Testis (tissue), 3 donors: Measurements from ENCODE around the gene BLACAT1. TPM values are rescaled to one million over a fixed set of nuclear protein-coding genes. Genes with fewer than 3 reads are reported as not detected.
A peak's percentile ranks its signal among the peaks of the same experiment; 100 is the strongest.

ENCODE experiments used
- DNase-seq: peaks from one replicate; pipeline ENCODE4 v3.0.0-alpha.2; 2019
- H3K27ac ChIP-seq, 2 donors: fragments of 200-600 bp; sonication (generic); one replicate each; pipeline ENCODE4 v1.5.1; 2019
- H3K27me3 ChIP-seq: fragments of 200-600 bp; sonication (generic); one replicate; pipeline ENCODE4 v1.5.1; 2019
- H3K36me3 ChIP-seq: fragments of 200-600 bp; sonication (generic); one replicate; pipeline ENCODE4 v1.5.1; 2017; ENCODE audit warnings: low read depth; ENCODE audit errors: missing control alignments
- H3K4me1 ChIP-seq: fragments of 200-600 bp; sonication (generic); one replicate; pipeline ENCODE4 v1.5.1; 2019
- H3K4me3 ChIP-seq, 2 donors: fragments of 200-600 bp; sonication (generic); one replicate each; pipeline ENCODE4 v1.5.1; 2017 to 2019
- H3K9me3 ChIP-seq: fragments of 200-600 bp; sonication (generic); one replicate; pipeline ENCODE4 v1.5.1; 2017
- POLR2A ChIP-seq: fragments of 450-650 bp; IDR thresholded peaks from one replicate; pipeline ENCODE4 v1.6.1; 2017; ENCODE audit warnings: antibody characterized with exemption, mild to moderate bottlenecking, moderate library complexity
- WGBS, 2 donors: methylation state at CpG; one replicate each; pipeline ENCODE4 v1.1.5; 2018; 5-methylcytosine and 5-hydroxymethylcytosine counted together
- intact Hi-C: fragments of 100-400 bp; cut with DNase I; formaldehyde crosslinking; loops from one replicate; pipeline ENCODE4 v1.15.1; 2023; ENCODE audit warnings: low total_unique reads
- polyA plus RNA-seq: library from polyadenylated mRNA; stranded (reverse); fragments of 350-450 nt; fragmentation: Illumina TruSeq; extraction: RNeasy Lipid Tissue Mini Kit (QIAGEN cat#74804); gene quantifications from one replicate; pipeline ENCODE4 v1.2.3, GENCODE V29; 2014; ENCODE audit warnings: low read depth, low replicate concordance; ENCODE audit not compliant: insufficient read depth
- total RNA-seq, 2 donors: library from RNA; depleted of rRNA; stranded (reverse); fragments of >200 nt; gene quantifications; one replicate each; pipeline ENCODE4 v1.2.3, GENCODE V29; 2016
- TF ChIP-seq, protein P1 (sequence below), 3 experiments: fragments of 450-650 bp in 2 of 3; fragments of 200-600 bp in 1 of 3; sonication (generic) in 1 of 3; IDR thresholded peaks; one replicate each; pipeline ENCODE4 v1.5.1; 2016 to 2019; ENCODE audit warnings: antibody characterized with exemption in 3 of 3, mild to moderate bottlenecking in 2 of 3, moderate library complexity in 1 of 3

The BLACAT1 gene
- total and polyA plus RNA-seq, 3 donors from 2014 or later, result 5.9 to 15.5 (median 14.4) TPM

DNA sequence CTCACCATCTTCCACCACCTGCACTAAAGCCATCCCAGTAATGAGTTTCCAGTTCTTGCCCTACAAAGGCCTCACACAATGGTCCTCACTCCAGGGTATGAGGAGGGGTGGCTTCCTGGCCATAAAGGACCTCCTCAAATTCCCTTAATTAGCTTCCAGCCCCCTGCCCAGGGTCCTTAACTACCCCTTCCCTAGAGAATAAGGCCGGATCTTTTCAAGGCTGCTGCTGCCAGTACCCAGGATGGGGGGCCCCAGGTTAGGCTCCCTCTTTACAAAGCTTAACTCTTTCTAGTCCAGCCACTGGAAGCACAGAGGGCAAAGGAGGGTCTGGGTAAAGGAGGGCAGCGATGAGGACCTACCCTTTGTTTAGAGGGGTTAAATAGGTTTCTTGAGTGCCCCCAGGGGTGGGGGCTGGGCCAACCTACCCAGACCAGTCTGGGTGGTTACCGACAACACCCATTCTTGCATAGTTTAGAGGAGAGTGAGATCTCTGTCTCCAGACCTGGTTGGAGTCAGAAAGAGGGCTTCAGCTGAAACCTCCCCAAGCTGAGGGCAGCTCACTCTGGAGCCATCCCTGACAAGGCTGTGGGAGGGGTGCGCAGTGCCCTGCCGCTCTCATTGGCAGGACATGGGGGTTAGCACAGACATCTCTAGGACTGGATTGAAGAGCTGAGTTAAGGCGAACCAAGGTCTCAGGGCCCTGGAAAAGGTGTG lies 7.1 kb downstream of the BLACAT1 start:
- TF ChIP-seq, protein P1, sequence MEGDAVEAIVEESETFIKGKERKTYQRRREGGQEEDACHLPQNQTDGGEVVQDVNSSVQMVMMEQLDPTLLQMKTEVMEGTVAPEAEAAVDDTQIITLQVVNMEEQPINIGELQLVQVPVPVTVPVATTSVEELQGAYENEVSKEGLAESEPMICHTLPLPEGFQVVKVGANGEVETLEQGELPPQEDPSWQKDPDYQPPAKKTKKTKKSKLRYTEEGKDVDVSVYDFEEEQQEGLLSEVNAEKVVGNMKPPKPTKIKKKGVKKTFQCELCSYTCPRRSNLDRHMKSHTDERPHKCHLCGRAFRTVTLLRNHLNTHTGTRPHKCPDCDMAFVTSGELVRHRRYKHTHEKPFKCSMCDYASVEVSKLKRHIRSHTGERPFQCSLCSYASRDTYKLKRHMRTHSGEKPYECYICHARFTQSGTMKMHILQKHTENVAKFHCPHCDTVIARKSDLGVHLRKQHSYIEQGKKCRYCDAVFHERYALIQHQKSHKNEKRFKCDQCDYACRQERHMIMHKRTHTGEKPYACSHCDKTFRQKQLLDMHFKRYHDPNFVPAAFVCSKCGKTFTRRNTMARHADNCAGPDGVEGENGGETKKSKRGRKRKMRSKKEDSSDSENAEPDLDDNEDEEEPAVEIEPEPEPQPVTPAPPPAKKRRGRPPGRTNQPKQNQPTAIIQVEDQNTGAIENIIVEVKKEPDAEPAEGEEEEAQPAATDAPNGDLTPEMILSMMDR (IDR thresholded peaks at IDR 0.05), result no peak
- no peak for TF ChIP-seq POLR2A
- Histone ChIP-seq H3K36me3 (no peaks in the 10 kb centered on the region), H3K27me3 (no peaks in the 10 kb centered on the region), H3K4me3 (peak overlapping the region in 1 of 2 donors; percentile 62), H3K4me1 (peaks cover 61% of the 10 kb centered on the region), H3K27ac (peak overlapping the region; percentile 41 to 73), H3K9me3 (no peaks in the 10 kb centered on the region)
- intact Hi-C loops, result no loop called here
- no peak for DNase-seq
- whole genome bisulfite sequencing, 2 donors, result 72 to 85% methylated on average over 3 to 6 of the region's 6 CpGs

DNA sequence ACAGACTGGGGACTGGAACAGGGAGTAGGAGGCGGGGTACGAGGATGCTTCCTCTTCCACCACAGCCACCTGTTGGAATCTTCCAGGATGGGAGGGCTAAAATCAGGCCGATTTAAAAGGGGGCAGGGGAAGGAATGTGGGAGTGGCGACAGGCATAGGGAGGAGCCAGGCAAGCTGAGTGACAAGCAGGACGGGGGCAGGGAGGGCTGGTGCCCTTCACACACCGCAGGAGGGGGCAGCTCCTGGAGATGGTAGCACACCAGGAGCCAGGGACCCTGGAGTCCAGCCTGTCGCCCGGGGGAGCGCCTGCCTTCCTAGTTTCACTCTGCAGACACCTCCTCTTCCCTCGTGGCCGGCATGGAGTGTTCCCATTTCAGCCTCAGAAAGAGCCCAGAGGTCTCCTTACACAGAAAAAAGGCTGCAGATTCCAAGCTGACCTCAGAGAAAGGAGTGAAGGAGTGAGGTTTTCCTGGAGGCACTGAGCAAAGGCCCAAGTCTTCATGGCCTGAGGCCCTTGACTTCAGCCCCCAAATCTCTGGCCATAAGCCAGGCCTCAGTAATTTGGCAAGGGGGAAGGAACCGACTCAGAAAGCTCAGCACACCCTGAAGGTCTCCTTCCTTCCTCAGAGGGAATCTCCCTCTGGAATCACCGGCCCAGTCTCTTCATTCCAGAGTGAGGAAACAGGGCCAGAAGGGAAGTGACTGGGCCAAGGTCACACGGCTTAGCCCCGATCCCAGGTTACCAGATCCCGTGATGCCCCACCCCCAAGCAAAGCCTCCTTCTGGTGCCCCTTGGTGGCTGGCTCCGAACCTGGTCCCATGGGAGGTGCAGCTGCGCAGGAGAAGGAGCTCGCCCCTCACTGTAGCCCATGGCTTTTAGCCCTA lies 8.1 kb downstream of the BLACAT1 start:
- DNase-seq, result peak; percentile 82
- WGBS, 2 donors, result 38 to 55% methylated on average over 18 to 19 of the region's 19 CpGs
- peaks cover 59% of the 10 kb centered on the region for H3K4me1 ChIP-seq

DNA sequence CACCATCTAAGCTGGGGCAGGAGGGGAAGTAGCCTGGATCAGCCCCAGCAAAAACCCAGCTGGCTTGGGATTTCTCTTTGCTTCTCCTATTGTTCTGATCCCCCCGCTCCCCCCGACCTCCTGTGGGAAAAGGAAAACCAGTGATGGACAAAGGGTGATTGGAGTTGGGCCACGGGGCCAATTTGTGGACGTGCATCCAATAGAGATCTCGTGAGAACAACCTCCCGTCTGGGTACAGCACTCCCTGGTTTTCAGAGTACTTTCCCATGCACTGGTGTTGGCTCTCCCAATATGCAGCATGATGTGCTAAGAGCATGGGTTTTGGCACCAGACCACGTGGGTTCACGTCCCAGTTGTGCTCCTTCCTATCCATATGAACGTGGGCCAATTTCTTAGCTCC lies 9.0 kb downstream of the BLACAT1 start:
- peak; percentile 24 for DNase-seq
- TF ChIP-seq, protein P1 (IDR thresholded peaks at IDR 0.05), result no peak
- TF ChIP-seq POLR2A, result no peak
- Histone ChIP-seq H3K4me3 (no peak overlapping the region), H3K4me1 (peaks cover 58% of the 10 kb centered on the region), H3K27ac (peak overlapping the region in 1 of 2 donors; percentile 36), H3K36me3 (no peaks in the 10 kb centered on the region), H3K9me3 (no peaks in the 10 kb centered on the region), H3K27me3 (no peaks in the 10 kb centered on the region)
- WGBS, 2 donors, result 42 to 47% methylated on average over 6 to 9 of the region's 9 CpGs
- intact Hi-C loops, result no loop called here

More for the DNA sequence above, 8.1 kb downstream of the BLACAT1 start:
- Histone ChIP-seq H3K27ac (peak overlapping the region; percentile 41 to 73), H3K9me3 (no peaks in the 10 kb centered on the region), H3K36me3 (no peaks in the 10 kb centered on the region), H3K27me3 (no peaks in the 10 kb centered on the region), H3K4me3 (peak overlapping the region in 1 of 2 donors; percentile 62)
- no peak for TF ChIP-seq POLR2A
- TF ChIP-seq, protein P1 (IDR thresholded peaks at IDR 0.05), result no peak
- intact Hi-C loops, result no loop called here

DNA sequence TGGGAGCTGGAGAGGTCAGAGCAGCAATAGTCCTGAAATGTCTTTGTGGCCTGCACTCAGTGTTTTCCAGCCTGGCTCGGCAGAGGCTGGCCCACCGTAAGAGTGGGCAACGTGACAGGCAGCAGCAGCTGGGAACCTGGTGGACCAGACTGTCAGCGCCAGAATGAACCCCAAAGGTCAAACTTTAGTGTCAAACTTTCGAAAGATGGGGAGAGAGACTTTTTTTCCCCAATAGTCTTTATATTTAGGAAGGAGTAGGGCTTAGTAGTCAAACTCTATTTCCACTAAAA lies 10.3 kb downstream of the BLACAT1 start:
- Histone ChIP-seq H3K27me3 (no peaks in the 10 kb centered on the region), H3K4me3 (no peak overlapping the region), H3K36me3 (no peaks in the 10 kb centered on the region), H3K9me3 (no peaks in the 10 kb centered on the region), H3K4me1 (peaks cover 56% of the 10 kb centered on the region), H3K27ac (no peak overlapping the region)
- WGBS, 2 donors, result 50 to 53% methylated on average over 5 of the region's 5 CpGs
- intact Hi-C loops, result no loop called here
- no peak for DNase-seq
- no peak for TF ChIP-seq POLR2A
- TF ChIP-seq, protein P1 (IDR thresholded peaks at IDR 0.05), result no peak
